Caco-2 (cell line): ENCODE results near the gene LRRC4C. TPM values are rescaled to one million over a fixed set of nuclear protein-coding genes. Genes with fewer than 3 reads are reported as not detected.

Source experiments
- BruUV-seq: library from RNA; stranded (reverse); fragments of 400-500 nt; replicated peaks from 2 replicates; lab custom pipeline; 2021; lab: Mats Ljungman, UMichigan
- CTCF ChIA-PET: fragments of 300-600 bp; sonication (Branson Sonifier 250); formaldehyde crosslinking; loops from one replicate; lab custom pipeline; 2022; ENCODE audit warnings: antibody characterized with exemption; lab: Charles Lee
- POLR2A ChIA-PET: fragments of 300-600 bp; sonication (Branson Sonifier 250); formaldehyde crosslinking; loops from one replicate; lab custom pipeline; 2022; ENCODE audit warnings: antibody characterized with exemption; lab: Charles Lee
- DNase-seq, 2 experiments: peaks; one replicate each; pipeline versions ENCODE4 v3.0.0 to v3.0.0-alpha.2; 2020 to 2022
- H3K27me3 ChIP-seq: replicated peaks from 2 replicates; pipeline ENCODE4 v1.6.0; 2011; ENCODE audit warnings: low read length; ENCODE audit not compliant: control insufficient read depth, insufficient read depth
- H3K36me3 ChIP-seq: 2 replicates; pipeline ENCODE4 v1.5.1; 2011; ENCODE audit warnings: low read length; ENCODE audit not compliant: control insufficient read depth, insufficient read depth
- H3K4me1 ChIP-seq: fragments of 250-450 bp; sonication (Bioruptor Pico); 2 replicates; pipeline ENCODE4 v1.5.1; 2020; ENCODE audit warnings: mild to moderate bottlenecking
- H3K4me3 ChIP-seq: 2 replicates; pipeline ENCODE4 v1.5.1; 2011; ENCODE audit warnings: low read depth, mild to moderate bottlenecking, control low read depth, low read length
- H3K9me3 ChIP-seq: fragments of 250-450 bp; sonication (Bioruptor Pico); 2 replicates; pipeline ENCODE4 v1.5.1; 2020; ENCODE audit warnings: mild to moderate bottlenecking, moderate library complexity
- H3K27ac Mint-ChIP-seq: one replicate; pipeline ENCODE4 v1.8.0; 2022; ENCODE audit warnings: mixed read lengths; ENCODE audit not compliant: unreplicated experiment
- H3K27me3 Mint-ChIP-seq: one replicate; pipeline ENCODE4 v1.8.0; 2022; ENCODE audit warnings: mixed read lengths; ENCODE audit not compliant: insufficient read depth, unreplicated experiment
- H3K36me3 Mint-ChIP-seq: one replicate; pipeline ENCODE4 v1.8.0; 2022; ENCODE audit warnings: mild to moderate bottlenecking, mixed read lengths; ENCODE audit not compliant: insufficient read depth, unreplicated experiment
- H3K4me1 Mint-ChIP-seq: one replicate; pipeline ENCODE4 v1.8.0; 2022; ENCODE audit warnings: low read depth, mixed read lengths; ENCODE audit not compliant: unreplicated experiment
- H3K4me3 Mint-ChIP-seq: one replicate; pipeline ENCODE4 v1.8.0; 2022; ENCODE audit warnings: mild to moderate bottlenecking, moderate library complexity, mixed read lengths; ENCODE audit not compliant: unreplicated experiment
- H3K9me3 Mint-ChIP-seq: one replicate; pipeline ENCODE4 v1.8.0; 2022; ENCODE audit warnings: mixed read lengths; ENCODE audit not compliant: unreplicated experiment
- intact Hi-C: fragments of 100-400 bp; cut with micrococcal nuclease; formaldehyde crosslinking; loops from one replicate; pipeline ENCODE4 v1.10.0; 2022; ENCODE audit not compliant: unreplicated experiment
- total RNA-seq: library from RNA; stranded (reverse); gene quantifications from 2 replicates; pipeline ENCODE4 v1.2.3, GENCODE V29; 2022
- TF ChIP-seq, protein P1 (sequence below), 2 experiments: fragments of 200-600 bp in 1 of 2; IDR thresholded peaks; 1 replicate in 1 of 2; 2 replicates in 1 of 2; pipeline versions ENCODE4 v1.5.1 to v1.8.0; 2011 to 2022; ENCODE audit warnings: antibody characterized with exemption in 1 of 2, control low read depth in 1 of 2, inconsistent platforms in 1 of 2, low read depth in 1 of 2, low read length in 1 of 2, mild to moderate bottlenecking in 1 of 2, moderate library complexity in 1 of 2; ENCODE audit not compliant: insufficient read depth in 1 of 2, severe bottlenecking in 1 of 2, unreplicated experiment in 1 of 2

Gene LRRC4C
- total RNA-seq, 1 experiment from 2014 or later: not detected

- Histone ChIP-seq H3K4me1 (no peaks in the 10 kb centered on the region), H3K4me3 (no peak overlapping the region), H3K36me3 (no peaks in the 10 kb centered on the region), H3K9me3 (no peaks in the 10 kb centered on the region), H3K27me3 (no peaks in the 10 kb centered on the region)
- TF ChIP-seq, protein P1, sequence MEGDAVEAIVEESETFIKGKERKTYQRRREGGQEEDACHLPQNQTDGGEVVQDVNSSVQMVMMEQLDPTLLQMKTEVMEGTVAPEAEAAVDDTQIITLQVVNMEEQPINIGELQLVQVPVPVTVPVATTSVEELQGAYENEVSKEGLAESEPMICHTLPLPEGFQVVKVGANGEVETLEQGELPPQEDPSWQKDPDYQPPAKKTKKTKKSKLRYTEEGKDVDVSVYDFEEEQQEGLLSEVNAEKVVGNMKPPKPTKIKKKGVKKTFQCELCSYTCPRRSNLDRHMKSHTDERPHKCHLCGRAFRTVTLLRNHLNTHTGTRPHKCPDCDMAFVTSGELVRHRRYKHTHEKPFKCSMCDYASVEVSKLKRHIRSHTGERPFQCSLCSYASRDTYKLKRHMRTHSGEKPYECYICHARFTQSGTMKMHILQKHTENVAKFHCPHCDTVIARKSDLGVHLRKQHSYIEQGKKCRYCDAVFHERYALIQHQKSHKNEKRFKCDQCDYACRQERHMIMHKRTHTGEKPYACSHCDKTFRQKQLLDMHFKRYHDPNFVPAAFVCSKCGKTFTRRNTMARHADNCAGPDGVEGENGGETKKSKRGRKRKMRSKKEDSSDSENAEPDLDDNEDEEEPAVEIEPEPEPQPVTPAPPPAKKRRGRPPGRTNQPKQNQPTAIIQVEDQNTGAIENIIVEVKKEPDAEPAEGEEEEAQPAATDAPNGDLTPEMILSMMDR (IDR thresholded peaks at IDR 0.05; ENCODE audit: insufficient read depth in 1 of 2, low read depth in 1 of 2, low read length in 1 of 2, severe bottlenecking in 1 of 2, unreplicated experiment in 1 of 2): no peak
- ChIA-PET POLR2A (no interaction called here), CTCF (no interaction called here)
- Mint-ChIP-seq H3K4me1 (no peaks in the 10 kb centered on the region), H3K27me3 (peaks cover 6% of the 10 kb centered on the region), H3K4me3 (no peak overlapping the region), H3K9me3 (no peaks in the 10 kb centered on the region), H3K36me3 (no peaks in the 10 kb centered on the region), H3K27ac (no peak overlapping the region)
- no TSS peak for BruUV-seq
- intact Hi-C loops: no loop called here
- DNase-seq: no peak
These were observed 27.0 kb upstream of the LRRC4C start for GRCh38 chr11:41486424-41486823.

DNA sequence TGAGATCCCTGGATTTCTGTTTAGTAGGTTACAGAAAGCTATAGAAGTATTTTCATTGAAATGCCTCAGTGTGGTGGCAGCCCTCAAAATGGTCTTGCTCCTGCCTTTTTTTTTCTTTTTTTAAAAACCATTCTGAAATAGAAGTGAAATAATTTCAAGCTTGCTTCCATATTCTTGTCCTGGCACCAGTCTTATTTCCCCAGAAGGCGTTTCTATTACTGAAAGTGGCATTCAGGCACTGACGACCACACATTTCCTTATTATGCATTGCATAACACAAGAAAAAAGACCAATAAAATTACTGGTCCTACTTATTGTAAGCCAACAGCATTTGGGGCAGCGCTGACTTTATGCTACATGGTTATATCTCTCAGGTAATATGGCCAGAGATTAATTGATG lies 24.5 kb upstream of the LRRC4C start:
- ChIA-PET CTCF (no interaction called here), POLR2A (no interaction called here)
- Histone ChIP-seq H3K36me3 (no peaks in the 10 kb centered on the region), H3K4me1 (no peaks in the 10 kb centered on the region), H3K9me3 (no peaks in the 10 kb centered on the region), H3K27me3 (no peaks in the 10 kb centered on the region), H3K4me3 (no peak overlapping the region)
- Mint-ChIP-seq H3K4me1 (no peaks in the 10 kb centered on the region), H3K4me3 (no peak overlapping the region), H3K27me3 (peaks cover 6% of the 10 kb centered on the region), H3K36me3 (no peaks in the 10 kb centered on the region), H3K9me3 (peaks cover 2% of the 10 kb centered on the region), H3K27ac (no peak overlapping the region)
- intact Hi-C loops: no loop called here
- TF ChIP-seq, protein P1 (IDR thresholded peaks at IDR 0.05; ENCODE audit: insufficient read depth in 1 of 2, low read depth in 1 of 2, low read length in 1 of 2, severe bottlenecking in 1 of 2, unreplicated experiment in 1 of 2): no peak
- no TSS peak for BruUV-seq
- DNase-seq: no peak

DNA sequence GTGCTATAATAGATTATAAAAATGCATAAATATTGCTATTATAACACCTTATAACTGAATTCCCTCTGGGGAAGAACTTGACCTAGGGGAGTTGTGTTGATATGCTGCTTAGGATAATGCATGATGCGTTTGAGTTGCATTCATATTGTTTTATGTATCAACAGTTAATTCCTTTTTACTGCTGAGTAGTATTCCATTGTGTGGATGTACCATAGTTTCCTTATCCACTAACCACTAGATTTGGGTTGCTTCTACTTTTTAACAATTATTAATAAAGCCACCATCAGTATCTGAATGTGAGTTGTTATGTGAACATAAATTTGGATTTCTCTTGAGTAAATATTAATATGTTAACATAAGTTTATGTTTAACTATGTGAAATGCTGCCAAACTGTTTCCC lies 19.7 kb upstream of the LRRC4C start:
- ChIA-PET CTCF (no interaction called here), POLR2A (no interaction called here)
- no peaks in the 10 kb centered on the region for H3K36me3 ChIP-seq
- no peak overlapping the region for H3K4me3 ChIP-seq
- H3K9me3 Mint-ChIP-seq: peaks cover 13% of the 10 kb centered on the region
- no peaks in the 10 kb centered on the region for H3K9me3 ChIP-seq
- no peaks in the 10 kb centered on the region for H3K4me1 ChIP-seq
- TF ChIP-seq, protein P1 (IDR thresholded peaks at IDR 0.05; ENCODE audit: insufficient read depth in 1 of 2, low read depth in 1 of 2, low read length in 1 of 2, severe bottlenecking in 1 of 2, unreplicated experiment in 1 of 2): no peak
- H3K27me3 ChIP-seq: no peaks in the 10 kb centered on the region
- BruUV-seq: no TSS peak
- no peaks in the 10 kb centered on the region for H3K36me3 Mint-ChIP-seq
- H3K27me3 Mint-ChIP-seq: no peaks in the 10 kb centered on the region
- intact Hi-C loops: no loop called here
- no peak overlapping the region for H3K27ac Mint-ChIP-seq
- H3K4me1 Mint-ChIP-seq: no peaks in the 10 kb centered on the region
- no peak for DNase-seq
- H3K4me3 Mint-ChIP-seq: no peak overlapping the region
